Stimulated activated CD4-positive, alpha-beta T cell treated with anti-CD3 and anti-CD28 coated beads, TNF-alpha, amount 100 ng/mL, for 24 hours (primary cell): ENCODE measurements around the gene MYEF2.

ENCODE experiments used
- DNase-seq, 3 experiments: peaks; one replicate each; pipeline ENCODE4 v3.0.0-alpha.2; 2020; ENCODE audit warnings: low read depth in 3 of 3

The MYEF2 gene

DNA sequence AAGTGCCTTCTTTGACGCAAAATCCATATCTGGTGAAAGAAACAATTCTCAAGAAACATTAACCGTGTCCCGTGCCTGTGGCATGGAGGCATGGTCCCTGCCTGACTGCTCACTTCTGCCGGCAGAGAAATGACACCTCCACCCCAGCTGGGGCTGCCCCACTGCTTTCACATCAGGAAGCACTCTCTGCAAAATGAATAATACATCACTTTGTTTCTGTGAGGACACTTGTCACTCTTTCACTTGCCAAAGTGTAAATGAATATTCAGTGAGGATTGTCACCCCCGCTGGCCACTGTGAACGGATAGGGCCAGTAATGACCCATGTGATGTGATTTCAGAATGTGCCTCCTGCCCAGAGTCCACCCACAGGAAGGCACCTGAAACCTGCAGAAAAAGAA, 88.4 kb downstream of the MYEF2 start:
- DNase-seq: no peak

DNA sequence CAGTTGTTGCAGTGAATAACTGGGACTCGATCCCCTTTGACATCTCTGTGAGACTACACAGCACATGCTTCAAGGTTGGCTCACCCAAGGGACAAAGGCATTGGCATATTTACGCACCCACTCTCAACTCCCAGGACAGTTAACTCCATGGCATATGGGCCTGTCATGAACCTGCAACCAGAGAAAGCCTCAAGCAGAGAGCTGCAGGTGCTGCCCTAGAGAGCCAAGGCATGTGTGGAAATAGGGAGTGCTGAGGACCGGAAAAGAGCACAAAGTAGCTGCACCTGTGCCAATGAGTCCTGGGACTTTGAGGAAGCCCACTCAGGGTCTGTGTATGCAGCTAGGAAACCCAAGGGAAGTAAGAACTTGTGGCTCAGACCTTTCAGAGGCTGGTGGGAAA, 90.3 kb downstream of the MYEF2 start:
- DNase-seq: no peak

DNA sequence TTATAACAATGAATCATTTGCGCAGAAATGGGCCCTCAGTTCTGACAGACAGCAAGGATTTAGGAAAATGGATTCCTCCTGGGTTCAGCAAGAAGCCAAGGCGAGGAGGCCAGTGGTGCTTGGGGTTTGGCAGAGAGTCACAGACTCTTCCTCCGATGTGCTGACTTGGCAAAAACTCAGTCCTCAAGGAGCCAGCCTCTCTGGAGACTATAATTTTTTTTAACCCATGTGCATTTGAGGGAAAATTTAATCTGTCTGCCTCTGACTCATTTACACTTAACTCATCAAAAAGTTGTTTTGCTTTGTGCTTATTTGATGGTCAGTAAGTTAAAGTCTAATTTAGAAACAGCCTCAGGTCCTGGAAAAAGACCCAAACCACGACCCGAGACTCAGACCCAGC, 91.5 kb downstream of the MYEF2 start:
- DNase-seq: no peak

DNA sequence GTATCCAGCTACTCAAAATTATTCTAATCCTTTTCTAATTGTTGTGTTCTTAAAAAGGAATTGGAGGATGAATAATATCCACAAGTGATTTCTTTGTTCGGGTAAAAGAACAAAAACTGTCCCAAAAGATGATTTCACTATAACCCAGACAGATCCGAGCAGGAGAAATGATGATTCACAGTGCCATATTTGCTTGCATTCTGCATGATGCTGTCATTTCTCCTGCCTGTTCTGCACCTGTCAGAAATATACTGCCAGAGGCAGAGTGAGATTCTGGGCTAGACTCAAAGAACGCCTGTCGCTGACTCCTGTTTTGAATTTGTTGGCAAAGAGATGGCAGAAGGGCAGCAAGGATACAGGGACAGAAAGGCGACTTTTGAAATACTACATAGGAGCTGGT, 92.0 kb downstream of the MYEF2 start:
- DNase-seq: no peak

DNA sequence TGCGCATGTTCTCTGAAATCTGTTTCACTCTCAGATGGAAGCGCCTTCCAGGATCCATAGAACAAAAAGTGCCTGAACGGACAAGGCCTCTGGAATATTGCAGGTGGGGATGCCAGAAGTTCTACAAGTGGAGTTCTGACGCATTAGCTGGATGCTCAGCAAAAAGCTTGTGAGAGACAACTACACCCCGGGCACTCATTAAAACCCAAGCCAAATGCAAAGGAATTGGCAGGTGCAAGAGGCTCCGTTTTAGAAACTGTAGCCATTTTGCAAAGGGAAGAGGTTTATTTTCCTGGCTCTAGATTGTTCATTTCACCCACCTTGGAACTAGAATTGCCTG, 92.5 kb downstream of the MYEF2 start:
- DNase-seq: no peak

DNA sequence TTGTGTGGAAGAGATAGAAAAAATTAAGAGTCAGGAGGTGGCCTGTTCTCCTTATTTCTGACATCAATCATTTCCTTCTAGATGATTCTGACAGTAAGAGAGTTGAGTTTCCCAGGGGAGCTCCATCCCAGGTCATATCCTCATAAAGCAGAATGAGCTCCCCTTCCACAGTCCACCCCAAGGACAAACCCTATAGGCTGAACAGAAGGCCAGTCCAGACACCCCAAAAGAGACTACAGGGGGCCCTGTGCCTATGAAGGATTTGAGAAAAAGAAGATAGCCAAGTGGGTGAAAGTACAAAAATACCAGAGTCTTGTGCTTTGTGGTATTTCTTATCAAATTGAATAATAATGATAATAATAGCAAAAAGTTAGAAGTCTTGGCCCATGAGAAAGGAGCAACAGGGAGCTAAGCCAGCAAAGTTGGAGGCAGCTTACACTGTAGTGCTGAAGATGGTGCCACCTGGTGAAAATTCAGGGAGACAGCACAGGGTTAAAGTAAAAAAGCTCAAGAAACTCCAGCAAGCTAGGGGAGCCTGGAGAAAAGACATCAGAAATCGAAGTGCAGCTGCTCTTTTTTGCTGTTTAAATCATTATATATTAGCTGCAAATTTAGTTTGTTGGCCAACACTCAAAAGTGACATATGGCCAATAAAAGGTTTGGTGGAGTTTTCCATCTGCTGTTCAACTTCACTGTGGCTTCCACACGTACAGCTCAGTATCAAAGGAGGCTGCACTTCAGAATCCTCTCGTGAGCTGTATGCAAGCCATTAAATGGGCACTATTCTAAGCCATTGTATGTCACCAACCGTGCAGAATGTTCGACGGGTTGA, 93.1 kb downstream of the MYEF2 start:
- no peak for DNase-seq
